H9 (cell line): ENCODE data around the gene COL19A1. TPM values are rescaled to one million over a fixed set of nuclear protein-coding genes. Genes with fewer than 3 reads are reported as not detected.

Experiments used
- DNase-seq: peaks from one replicate; pipeline ENCODE4 v3.0.0-alpha.2; 2017
- H2AFZ ChIP-seq: one replicate; pipeline ENCODE4 v1.6.1; 2013; ENCODE audit warnings: mild to moderate bottlenecking, low read length, control low read depth, moderate library complexity
- H2AK5ac ChIP-seq: 2 replicates; pipeline ENCODE4 v1.6.1; 2013; ENCODE audit warnings: low read length, control low read depth, mixed read lengths; ENCODE audit not compliant: insufficient read length
- H2BK120ac ChIP-seq: one replicate; pipeline ENCODE4 v1.6.1; 2013; ENCODE audit warnings: low read depth, mild to moderate bottlenecking, low read length, control low read depth, inconsistent platforms; ENCODE audit not compliant: poor library complexity, severe bottlenecking
- H2BK12ac ChIP-seq: 2 replicates; pipeline ENCODE4 v1.6.1; 2013; ENCODE audit warnings: low read length, control low read depth, mixed read lengths, low read depth; ENCODE audit not compliant: insufficient read length
- H2BK15ac ChIP-seq: 2 replicates; pipeline ENCODE4 v1.6.1; 2013; ENCODE audit warnings: low read depth, low read length, control low read depth
- H2BK20ac ChIP-seq: one replicate; pipeline ENCODE4 v1.6.1; 2013; ENCODE audit warnings: low read depth, mild to moderate bottlenecking, low read length, control low read depth, inconsistent platforms; ENCODE audit not compliant: poor library complexity, severe bottlenecking
- H2BK5ac ChIP-seq: 2 replicates; pipeline ENCODE4 v1.6.1; 2013; ENCODE audit warnings: low read length, control low read depth, mixed read lengths; ENCODE audit not compliant: insufficient read length
- H3K14ac ChIP-seq: 2 replicates; pipeline ENCODE4 v1.6.1; 2013; ENCODE audit warnings: low read length, control low read depth; ENCODE audit not compliant: insufficient read depth
- H3K18ac ChIP-seq: 2 replicates; pipeline ENCODE4 v1.6.1; 2013; ENCODE audit warnings: low read depth, mild to moderate bottlenecking, mixed read lengths, low read length, control low read depth; ENCODE audit not compliant: insufficient read length
- H3K23ac ChIP-seq: 2 replicates; pipeline ENCODE4 v1.6.1; 2013; ENCODE audit warnings: low read length, control low read depth, mixed read lengths, low read depth; ENCODE audit not compliant: insufficient read length
- H3K23me2 ChIP-seq: 2 replicates; pipeline ENCODE4 v1.6.1; 2013; ENCODE audit warnings: low read depth, mild to moderate bottlenecking, mixed read lengths, low read length, control low read depth; ENCODE audit not compliant: insufficient read length, poor library complexity, severe bottlenecking
- H3K27ac ChIP-seq: 2 replicates; pipeline ENCODE4 v1.5.1; 2013; ENCODE audit warnings: low read length, control low read depth, mixed read lengths, low read depth; ENCODE audit not compliant: insufficient read length
- H3K27me3 ChIP-seq: 2 replicates; pipeline ENCODE4 v1.6.1; 2013; ENCODE audit warnings: low read length, control low read depth, inconsistent platforms; ENCODE audit not compliant: insufficient read depth
- H3K4ac ChIP-seq: 2 replicates; pipeline ENCODE4 v1.6.1; 2013; ENCODE audit warnings: low read depth, mild to moderate bottlenecking, control low read depth, inconsistent platforms, low read length, moderate library complexity
- H3K4me1 ChIP-seq: 2 replicates; pipeline ENCODE4 v1.6.1; 2013; ENCODE audit warnings: low read length, control low read depth, inconsistent platforms; ENCODE audit not compliant: insufficient read depth
- H3K4me2 ChIP-seq: 2 replicates; pipeline ENCODE4 v1.6.1; 2013; ENCODE audit warnings: low read length, control low read depth, mixed read lengths; ENCODE audit not compliant: insufficient read length, insufficient read depth
- H3K56ac ChIP-seq: 2 replicates; pipeline ENCODE4 v1.6.1; 2013; ENCODE audit warnings: low read depth, mild to moderate bottlenecking, mixed read lengths, low read length, control low read depth; ENCODE audit not compliant: insufficient read length
- H3K79me1 ChIP-seq: 2 replicates; pipeline ENCODE4 v1.6.1; 2013; ENCODE audit warnings: low read depth, mild to moderate bottlenecking, moderate library complexity, low read length, control low read depth, inconsistent platforms; ENCODE audit not compliant: insufficient read depth, poor library complexity, severe bottlenecking
- H3K79me2 ChIP-seq: 2 replicates; pipeline ENCODE4 v1.6.1; 2013; ENCODE audit warnings: low read length, control low read depth, inconsistent platforms; ENCODE audit not compliant: insufficient read depth
- H3K9ac ChIP-seq: 2 replicates; pipeline ENCODE4 v1.6.1; 2013; ENCODE audit warnings: low read length, control low read depth, mixed read lengths; ENCODE audit not compliant: insufficient read length; ENCODE audit errors: extremely low read depth
- H3K9me3 ChIP-seq: one replicate; pipeline ENCODE4 v1.6.1; 2013; ENCODE audit warnings: low read depth, low read length, inconsistent platforms; ENCODE audit not compliant: control insufficient read depth
- H3T11ph ChIP-seq: one replicate; pipeline ENCODE4 v1.6.1; 2013; ENCODE audit warnings: mild to moderate bottlenecking, low read length, control low read depth, inconsistent platforms
- H4K20me1 ChIP-seq: one replicate; pipeline ENCODE4 v1.6.1; 2013; ENCODE audit not compliant: control insufficient read depth, insufficient read length, insufficient read depth
- H4K5ac ChIP-seq: 2 replicates; pipeline ENCODE4 v1.6.1; 2013; ENCODE audit warnings: low read depth, mild to moderate bottlenecking, mixed read lengths, low read length, control low read depth; ENCODE audit not compliant: insufficient read length
- H4K8ac ChIP-seq: replicated peaks from 2 replicates; pipeline ENCODE4 v1.6.1; 2013; ENCODE audit warnings: low read length, control low read depth, mixed read lengths, low read depth; ENCODE audit not compliant: insufficient read length
- H4K91ac ChIP-seq: 2 replicates; pipeline ENCODE4 v1.6.1; 2013; ENCODE audit warnings: low read depth, mild to moderate bottlenecking, moderate library complexity, mixed read lengths, low read length, control low read depth; ENCODE audit not compliant: insufficient read length
- H3K27ac Mint-ChIP-seq, 3 experiments: 2 replicates in 2 of 3; 3 replicates in 1 of 3; pipeline ENCODE4 v1.8.0; 2020 to 2021; ENCODE audit warnings: mixed read lengths in 3 of 3, mild to moderate bottlenecking in 1 of 3, moderate library complexity in 1 of 3
- H3K27me3 Mint-ChIP-seq: 2 replicates; pipeline ENCODE4 v1.8.0; 2021; ENCODE audit warnings: low read depth, mild to moderate bottlenecking, moderate library complexity, mixed read lengths
- H3K36me3 Mint-ChIP-seq, 3 experiments: 2 replicates in 2 of 3; 3 replicates in 1 of 3; pipeline ENCODE4 v1.8.0; 2020 to 2021; ENCODE audit warnings: low read depth in 3 of 3, mixed read lengths in 3 of 3; ENCODE audit not compliant: insufficient read depth in 1 of 3
- H3K4me1 Mint-ChIP-seq, 2 experiments: 2 replicates each; pipeline ENCODE4 v1.8.0; 2020; ENCODE audit warnings: mixed read lengths in 2 of 2
- H3K4me3 Mint-ChIP-seq, 2 experiments: 2 replicates in 1 of 2; 3 replicates in 1 of 2; pipeline ENCODE4 v1.8.0; 2020 to 2021; ENCODE audit warnings: mild to moderate bottlenecking in 2 of 2, mixed read lengths in 2 of 2, moderate library complexity in 1 of 2
- H3K9me3 Mint-ChIP-seq, 2 experiments: 2 replicates in 1 of 2; 3 replicates in 1 of 2; pipeline ENCODE4 v1.8.0; 2020; ENCODE audit warnings: mild to moderate bottlenecking in 2 of 2, mixed read lengths in 2 of 2, moderate library complexity in 1 of 2
- WGBS: extraction: QIAGEN DNeasy Blood & Tissue Kit; methylation state at CpG from one replicate; pipeline ENCODE4 v1.1.7; 2013; ENCODE audit warnings: missing lambda C conversion rate, low lambda C conversion rate, mixed read lengths; ENCODE audit not compliant: insufficient read length; ENCODE audit errors: extremely low coverage; 5-methylcytosine and 5-hydroxymethylcytosine counted together
- total RNA-seq: library from RNA; stranded (reverse); gene quantifications from 2 replicates; pipeline ENCODE4 v1.2.1, GENCODE V29; 2021
- TF ChIP-seq, protein P1 (sequence below): fragments of 200-600 bp; sonication (generic); conservative IDR thresholded peaks from 3 replicates; pipeline ENCODE4 v1.8.0; 2021; ENCODE audit warnings: antibody characterized with exemption, mild to moderate bottlenecking

The COL19A1 gene
- total RNA-seq, 1 experiment from 2014 or later = not detected

DNA sequence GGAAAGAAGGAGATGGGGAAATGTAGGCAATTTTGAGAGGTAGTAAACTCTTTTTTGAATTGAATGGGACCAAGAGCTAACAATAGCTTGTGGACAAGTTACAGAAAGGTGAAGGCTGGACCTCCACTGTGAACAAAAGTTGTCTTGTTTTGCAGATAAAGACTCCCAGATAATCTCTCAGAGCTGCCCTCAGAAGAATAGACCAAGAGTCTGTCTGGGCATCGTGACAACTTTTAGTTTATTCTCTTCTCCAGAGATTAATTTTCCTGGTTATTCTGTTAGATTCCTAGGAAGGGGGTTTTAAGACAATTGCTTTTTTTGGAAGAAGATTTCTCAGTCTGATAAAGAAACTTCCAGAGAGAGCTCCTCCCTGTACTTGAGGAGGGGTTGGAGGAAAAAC is 161.9 kb downstream of the COL19A1 start:
- H2AFZ ChIP-seq = no peak overlapping the region
- H4K91ac ChIP-seq = no peak overlapping the region
- no CpG with 5 or more reads among the region's 1 CpG for WGBS
- Mint-ChIP-seq H3K27me3 (no peaks in the 10 kb centered on the region), H3K36me3 (no peaks in the 10 kb centered on the region), H3K9me3 (no peaks in the 10 kb centered on the region), H3K27ac (no peak overlapping the region), H3K4me1 (no peaks in the 10 kb centered on the region), H3K4me3 (no peak overlapping the region)
- TF ChIP-seq, protein P1, sequence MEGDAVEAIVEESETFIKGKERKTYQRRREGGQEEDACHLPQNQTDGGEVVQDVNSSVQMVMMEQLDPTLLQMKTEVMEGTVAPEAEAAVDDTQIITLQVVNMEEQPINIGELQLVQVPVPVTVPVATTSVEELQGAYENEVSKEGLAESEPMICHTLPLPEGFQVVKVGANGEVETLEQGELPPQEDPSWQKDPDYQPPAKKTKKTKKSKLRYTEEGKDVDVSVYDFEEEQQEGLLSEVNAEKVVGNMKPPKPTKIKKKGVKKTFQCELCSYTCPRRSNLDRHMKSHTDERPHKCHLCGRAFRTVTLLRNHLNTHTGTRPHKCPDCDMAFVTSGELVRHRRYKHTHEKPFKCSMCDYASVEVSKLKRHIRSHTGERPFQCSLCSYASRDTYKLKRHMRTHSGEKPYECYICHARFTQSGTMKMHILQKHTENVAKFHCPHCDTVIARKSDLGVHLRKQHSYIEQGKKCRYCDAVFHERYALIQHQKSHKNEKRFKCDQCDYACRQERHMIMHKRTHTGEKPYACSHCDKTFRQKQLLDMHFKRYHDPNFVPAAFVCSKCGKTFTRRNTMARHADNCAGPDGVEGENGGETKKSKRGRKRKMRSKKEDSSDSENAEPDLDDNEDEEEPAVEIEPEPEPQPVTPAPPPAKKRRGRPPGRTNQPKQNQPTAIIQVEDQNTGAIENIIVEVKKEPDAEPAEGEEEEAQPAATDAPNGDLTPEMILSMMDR = no peak
- H2BK20ac ChIP-seq = no peak overlapping the region
- no peaks in the 10 kb centered on the region for H3K4me1 ChIP-seq
- no peak overlapping the region for H2BK12ac ChIP-seq
- H2BK5ac ChIP-seq = no peak overlapping the region
- no peak overlapping the region for H2BK120ac ChIP-seq
- H4K5ac ChIP-seq = no peak overlapping the region
- no peak overlapping the region for H3K9ac ChIP-seq
- no peak overlapping the region for H3K56ac ChIP-seq
- H3K9me3 ChIP-seq = no peaks in the 10 kb centered on the region
- H3K23ac ChIP-seq = no peak overlapping the region
- no peak overlapping the region for H3K4ac ChIP-seq
- H3K79me1 ChIP-seq = no peaks in the 10 kb centered on the region
- no peak overlapping the region for H3K4me2 ChIP-seq
- H3K18ac ChIP-seq = no peak overlapping the region
- H2AK5ac ChIP-seq = no peak overlapping the region
- no peaks in the 10 kb centered on the region for H3K23me2 ChIP-seq
- no peaks in the 10 kb centered on the region for H3K27me3 ChIP-seq
- no peak overlapping the region for H3K27ac ChIP-seq
- H3K79me2 ChIP-seq = no peaks in the 10 kb centered on the region
- no peaks in the 10 kb centered on the region for H4K20me1 ChIP-seq
- H3K14ac ChIP-seq = no peak overlapping the region
- no peak overlapping the region for H3T11ph ChIP-seq
- H2BK15ac ChIP-seq = no peak overlapping the region
- DNase-seq = no peak
- H4K8ac ChIP-seq = no peak overlapping the region
